IMR-90 (cell line): ENCODE measurements around the gene KRTAP2-1. TPM values are rescaled to one million over a fixed set of nuclear protein-coding genes. Genes with fewer than 3 reads are reported as not detected.

Experiments
- ATAC-seq: fragments of 200-7000 bp; cut with Tn5 transposase; 2 replicates; pipeline ENCODE4 v1.9.1; 2020; ENCODE audit warnings: low read depth, mild to moderate bottlenecking, moderate library complexity
- BruUV-seq: library from RNA; stranded (reverse); fragments of 400-500 nt; replicated peaks from 2 replicates; lab custom pipeline; 2021; lab: Mats Ljungman, UMichigan
- CTCF ChIA-PET: fragments of 300-600 bp; formaldehyde crosslinking; extraction: SDS; loops from one replicate; lab custom pipeline; 2021; ENCODE audit warnings: antibody characterized with exemption; lab: Yijun Ruan, JAX
- POLR2A ChIA-PET: fragments of 300-600 bp; sonication (Branson Sonifier 250); formaldehyde crosslinking; loops from one replicate; lab custom pipeline; 2022; ENCODE audit warnings: antibody characterized with exemption; ENCODE audit not compliant: unreplicated experiment; lab: Charles Lee
- DNase-seq: peaks from one replicate; pipeline ENCODE4 v3.0.0; 2013
- H2AFZ ChIP-seq: replicated peaks from 2 replicates; pipeline ENCODE3; 2013; ENCODE audit warnings: low read length, mild to moderate bottlenecking; ENCODE audit not compliant: poor library complexity
- H2AK5ac ChIP-seq: 2 replicates; pipeline ENCODE4 v1.6.1; 2013; ENCODE audit warnings: low read depth, low read length, inconsistent platforms
- H2AK9ac ChIP-seq: replicated peaks from 2 replicates; pipeline ENCODE3; 2013; ENCODE audit warnings: mild to moderate bottlenecking, low read depth, low read length, moderate library complexity; ENCODE audit not compliant: poor library complexity
- H2BK120ac ChIP-seq: 2 replicates; pipeline ENCODE4 v1.6.1; 2013; ENCODE audit warnings: low read depth, low read length, inconsistent platforms
- H2BK15ac ChIP-seq: 3 replicates; pipeline ENCODE4 v1.6.1; 2013; ENCODE audit warnings: low read depth, low read length, inconsistent platforms
- H2BK20ac ChIP-seq: 2 replicates; pipeline ENCODE4 v1.6.1; 2013; ENCODE audit warnings: low read depth, mild to moderate bottlenecking, inconsistent platforms, low read length, moderate library complexity
- H2BK5ac ChIP-seq: 2 replicates; pipeline ENCODE4 v1.6.1; 2013; ENCODE audit warnings: mild to moderate bottlenecking, low read depth, low read length, inconsistent platforms; ENCODE audit not compliant: poor library complexity, severe bottlenecking
- H3K14ac ChIP-seq: replicated peaks from 2 replicates; pipeline ENCODE4 v1.6.1; 2013; ENCODE audit warnings: low read depth, low read length, inconsistent platforms
- H3K18ac ChIP-seq: 2 replicates; pipeline ENCODE4 v1.6.1; 2013; ENCODE audit warnings: low read depth, low read length, control low read depth
- H3K23ac ChIP-seq: 2 replicates; pipeline ENCODE4 v1.6.1; 2013; ENCODE audit warnings: low read depth, low read length, inconsistent platforms
- H3K27ac ChIP-seq: 2 replicates; pipeline ENCODE4 v1.5.1; 2013; ENCODE audit warnings: mild to moderate bottlenecking, control low read depth, low read length; ENCODE audit not compliant: insufficient read depth
- H3K27me3 ChIP-seq: 2 replicates; pipeline ENCODE4 v1.6.1; 2013; ENCODE audit warnings: low read length; ENCODE audit not compliant: control insufficient read depth, insufficient read depth
- H3K36me3 ChIP-seq: 2 replicates; pipeline ENCODE4 v1.6.1; 2013; ENCODE audit warnings: low read length, mixed read lengths; ENCODE audit not compliant: control insufficient read depth, insufficient read depth
- H3K4ac ChIP-seq: 2 replicates; pipeline ENCODE4 v1.6.1; 2013; ENCODE audit warnings: low read depth, low read length, inconsistent platforms
- H3K4me1 ChIP-seq: 2 replicates; pipeline ENCODE4 v1.6.1; 2013; ENCODE audit warnings: low read length, mixed read lengths; ENCODE audit not compliant: control insufficient read depth, insufficient read depth
- H3K4me2 ChIP-seq: 2 replicates; pipeline ENCODE4 v1.6.1; 2013; ENCODE audit warnings: low read depth, mild to moderate bottlenecking, control low read depth, low read length, moderate library complexity
- H3K4me3 ChIP-seq: 2 replicates; pipeline ENCODE4 v1.5.1; 2013; ENCODE audit warnings: low read depth, mild to moderate bottlenecking, control low read depth, low read length, moderate library complexity; ENCODE audit not compliant: insufficient read depth
- H3K56ac ChIP-seq: 2 replicates; pipeline ENCODE4 v1.6.1; 2013; ENCODE audit warnings: low read length, inconsistent platforms; ENCODE audit not compliant: insufficient read depth; ENCODE audit errors: extremely low read depth
- H3K79me1 ChIP-seq, 2 experiments: 2 replicates each; pipeline ENCODE4 v1.6.1; 2013; ENCODE audit warnings: low read length in 2 of 2, inconsistent platforms in 1 of 2, low read depth in 1 of 2
- H3K9ac ChIP-seq: 2 replicates; pipeline ENCODE4 v1.6.1; 2013; ENCODE audit warnings: low read depth, low read length, control low read depth
- H3K9me1 ChIP-seq: 2 replicates; pipeline ENCODE4 v1.6.1; 2013; ENCODE audit warnings: low read length, inconsistent platforms; ENCODE audit not compliant: insufficient read depth
- H3K9me3 ChIP-seq: 2 replicates; pipeline ENCODE4 v1.6.1; 2013; ENCODE audit warnings: low read length; ENCODE audit not compliant: control insufficient read depth, insufficient read depth
- H4K20me1 ChIP-seq: 2 replicates; pipeline ENCODE4 v1.6.1; 2013; ENCODE audit warnings: low read length, inconsistent platforms; ENCODE audit not compliant: insufficient read depth
- H4K5ac ChIP-seq: 2 replicates; pipeline ENCODE4 v1.6.1; 2013; ENCODE audit warnings: mild to moderate bottlenecking, low read depth, low read length, control low read depth
- H4K8ac ChIP-seq, 2 experiments: 2 replicates each; pipeline ENCODE4 v1.6.1; 2013; ENCODE audit warnings: low read depth in 2 of 2, low read length in 2 of 2, control low read depth in 1 of 2, inconsistent platforms in 1 of 2
- H4K91ac ChIP-seq: 2 replicates; pipeline ENCODE4 v1.6.1; 2013; ENCODE audit warnings: low read depth, low read length, inconsistent platforms; ENCODE audit not compliant: insufficient read depth
- BHLHE40 ChIP-seq: fragments of 150-350 bp; IDR thresholded peaks from 2 replicates; pipeline ENCODE4 v1.6.1; 2016; ENCODE audit warnings: mild to moderate bottlenecking, low read depth, low read length
- CEBPB ChIP-seq: IDR thresholded peaks from 2 replicates; pipeline ENCODE4 v1.6.1; 2012; ENCODE audit warnings: low read depth, low read length, improper control_type of control experiment
- MAFK ChIP-seq: IDR thresholded peaks from 2 replicates; pipeline ENCODE4 v1.6.1; 2012; ENCODE audit warnings: low read depth, low read length, improper control_type of control experiment
- MXI1 ChIP-seq: IDR thresholded peaks from 2 replicates; pipeline ENCODE4 v1.6.1; 2012; ENCODE audit warnings: low read depth, mild to moderate bottlenecking, low read length, moderate library complexity, borderline replicate concordance
- RAD21 ChIP-seq: IDR thresholded peaks from 2 replicates; pipeline ENCODE4 v1.6.1; 2012; ENCODE audit warnings: low read length, improper control_type of control experiment
- RCOR1 ChIP-seq: IDR thresholded peaks from 2 replicates; pipeline ENCODE4 v1.6.1; 2012; ENCODE audit warnings: mild to moderate bottlenecking, low read length, improper control_type of control experiment; ENCODE audit not compliant: insufficient replicate concordance
- SMC3 ChIP-seq: fragments of 150-350 bp; IDR thresholded peaks from 2 replicates; pipeline ENCODE4 v1.6.1; 2016; ENCODE audit warnings: low read depth, mild to moderate bottlenecking, antibody characterized with exemption, low read length, moderate library complexity
- WGBS, 2 experiments: methylation state at CpG; one replicate each; pipeline versions ENCODE4 v1.1.5 to v1.1.7; 2013; ENCODE audit warnings: missing lambda C conversion rate in 2 of 2; ENCODE audit not compliant: insufficient read length in 1 of 2; ENCODE audit errors: extremely low coverage in 2 of 2; 5-methylcytosine and 5-hydroxymethylcytosine counted together
- dilution Hi-C: fragments of 300-500 bp; cut with HindIII; formaldehyde crosslinking; loops from one replicate; pipeline ENCODE4 v1.14.3; 2018; ENCODE audit warnings: low sequenced_read_pairs; ENCODE audit not compliant: unreplicated experiment
- in situ Hi-C: fragments of 300-500 bp; cut with MboI; formaldehyde crosslinking; loops from 3 replicates; pipeline ENCODE4 v1.14.3; 2019; ENCODE audit warnings: low sequenced_read_pairs, inconsistent platforms, mixed read lengths
- intact Hi-C: fragments of 100-400 bp; cut with micrococcal nuclease; formaldehyde crosslinking; loops from 2 replicates; pipeline ENCODE4 v1.10.0; 2022
- polyA plus RNA-seq, 3 experiments: library from polyadenylated mRNA; depleted of rRNA; stranded (reverse); fragments of >200 nt; gene quantifications; 2 replicates each; pipeline ENCODE4 v1.2.3, GENCODE V29; 2012; ENCODE audit warnings: low replicate concordance in 1 of 3
- total RNA-seq: library from RNA; depleted of rRNA; stranded (reverse); fragments of >200 nt; gene quantifications from 2 replicates; pipeline ENCODE4 v1.2.3, GENCODE V29; 2012
- TF ChIP-seq, protein P1 (sequence below): fragments of 150-350 bp; IDR thresholded peaks from 2 replicates; pipeline ENCODE4 v1.6.1; 2016; ENCODE audit warnings: low read depth, mild to moderate bottlenecking, low read length, moderate library complexity, borderline replicate concordance
- TF ChIP-seq, protein P2 (sequence below): fragments of 150-350 bp; IDR thresholded peaks from 2 replicates; pipeline ENCODE4 v1.6.1; 2017; ENCODE audit warnings: mild to moderate bottlenecking, antibody characterized with exemption, low read length, low read depth
- TF ChIP-seq, protein P3 (sequence below): conservative IDR thresholded peaks from 2 replicates; pipeline ENCODE4 v1.5.1; 2012; ENCODE audit warnings: mild to moderate bottlenecking, low read depth, low read length, improper control_type of control experiment

The KRTAP2-1 gene
- total and polyA plus RNA-seq, 2 of the 4 experiments (the other 2 are of a cell fraction): not detected

DNA sequence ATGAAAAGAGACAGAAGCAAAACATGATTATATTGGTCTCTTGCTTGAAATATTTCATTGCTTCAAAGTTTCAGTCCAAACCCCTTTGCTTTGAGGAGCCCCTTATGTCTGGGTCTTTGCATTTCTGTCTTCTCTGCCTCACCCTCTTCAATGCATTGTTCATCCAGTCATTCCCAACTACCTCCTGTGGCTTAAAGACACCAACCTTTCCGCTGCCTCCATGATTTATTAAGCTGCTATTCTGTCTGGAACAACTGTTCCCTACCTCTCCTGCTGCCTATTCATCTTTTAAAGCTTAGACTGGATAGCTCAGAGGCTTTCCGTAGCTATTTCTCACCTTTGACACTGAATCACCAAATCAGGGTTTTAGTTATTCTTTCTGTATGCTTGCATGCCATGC lies 49.8 kb downstream of the KRTAP2-1 start:
- no peak overlapping the region for H2AFZ ChIP-seq
- in situ Hi-C loops: no loop called here
- WGBS, 2 experiments: 35% methylated on average over 2 of the region's 2 CpGs; no CpG with 5 or more reads in 1 of the 2 experiments
- BruUV-seq: no TSS peak
- H3K27me3 ChIP-seq: no peaks in the 10 kb centered on the region
- no peak overlapping the region for H3K9ac ChIP-seq
- H2BK20ac ChIP-seq: no peak overlapping the region
- H3K36me3 ChIP-seq: no peaks in the 10 kb centered on the region
- no peak overlapping the region for H3K18ac ChIP-seq
- ChIA-PET CTCF (no interaction called here), POLR2A (no interaction called here)
- no peak overlapping the region for H3K4ac ChIP-seq
- DNase-seq (no peak), ATAC-seq (no peak)
- H3K23ac ChIP-seq: no peak overlapping the region
- H3K9me1 ChIP-seq: no peaks in the 10 kb centered on the region
- no peak overlapping the region for H3K56ac ChIP-seq
- no peaks in the 10 kb centered on the region for H3K9me3 ChIP-seq
- no peak overlapping the region for H2BK120ac ChIP-seq
- H2AK5ac ChIP-seq: no peak overlapping the region
- dilution Hi-C loops: no loop called here
- no peak overlapping the region for H3K4me3 ChIP-seq
- H3K79me1 ChIP-seq: no peaks in the 10 kb centered on the region
- no peak overlapping the region for H3K14ac ChIP-seq
- no peak overlapping the region for H3K4me2 ChIP-seq
- intact Hi-C loops: no loop called here
- H4K5ac ChIP-seq: no peak overlapping the region
- no peak overlapping the region for H2BK5ac ChIP-seq
- H3K4me1 ChIP-seq: no peaks in the 10 kb centered on the region
- no peak overlapping the region for H2AK9ac ChIP-seq
- H2BK15ac ChIP-seq: no peak overlapping the region
- H4K91ac ChIP-seq: no peak overlapping the region
- H3K27ac ChIP-seq: no peak overlapping the region
- no peaks in the 10 kb centered on the region for H4K20me1 ChIP-seq
- TF ChIP-seq BHLHE40: no peak
- TF ChIP-seq, protein P1, sequence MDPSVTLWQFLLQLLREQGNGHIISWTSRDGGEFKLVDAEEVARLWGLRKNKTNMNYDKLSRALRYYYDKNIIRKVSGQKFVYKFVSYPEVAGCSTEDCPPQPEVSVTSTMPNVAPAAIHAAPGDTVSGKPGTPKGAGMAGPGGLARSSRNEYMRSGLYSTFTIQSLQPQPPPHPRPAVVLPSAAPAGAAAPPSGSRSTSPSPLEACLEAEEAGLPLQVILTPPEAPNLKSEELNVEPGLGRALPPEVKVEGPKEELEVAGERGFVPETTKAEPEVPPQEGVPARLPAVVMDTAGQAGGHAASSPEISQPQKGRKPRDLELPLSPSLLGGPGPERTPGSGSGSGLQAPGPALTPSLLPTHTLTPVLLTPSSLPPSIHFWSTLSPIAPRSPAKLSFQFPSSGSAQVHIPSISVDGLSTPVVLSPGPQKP: no peak
- no peak for TF ChIP-seq SMC3
- no peak for TF ChIP-seq MXI1
- no peak for TF ChIP-seq MAFK
- TF ChIP-seq RAD21: no peak
- TF ChIP-seq, protein P2, sequence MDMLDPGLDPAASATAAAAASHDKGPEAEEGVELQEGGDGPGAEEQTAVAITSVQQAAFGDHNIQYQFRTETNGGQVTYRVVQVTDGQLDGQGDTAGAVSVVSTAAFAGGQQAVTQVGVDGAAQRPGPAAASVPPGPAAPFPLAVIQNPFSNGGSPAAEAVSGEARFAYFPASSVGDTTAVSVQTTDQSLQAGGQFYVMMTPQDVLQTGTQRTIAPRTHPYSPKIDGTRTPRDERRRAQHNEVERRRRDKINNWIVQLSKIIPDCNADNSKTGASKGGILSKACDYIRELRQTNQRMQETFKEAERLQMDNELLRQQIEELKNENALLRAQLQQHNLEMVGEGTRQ: no peak
- no peak for TF ChIP-seq CEBPB
- TF ChIP-seq, protein P3, sequence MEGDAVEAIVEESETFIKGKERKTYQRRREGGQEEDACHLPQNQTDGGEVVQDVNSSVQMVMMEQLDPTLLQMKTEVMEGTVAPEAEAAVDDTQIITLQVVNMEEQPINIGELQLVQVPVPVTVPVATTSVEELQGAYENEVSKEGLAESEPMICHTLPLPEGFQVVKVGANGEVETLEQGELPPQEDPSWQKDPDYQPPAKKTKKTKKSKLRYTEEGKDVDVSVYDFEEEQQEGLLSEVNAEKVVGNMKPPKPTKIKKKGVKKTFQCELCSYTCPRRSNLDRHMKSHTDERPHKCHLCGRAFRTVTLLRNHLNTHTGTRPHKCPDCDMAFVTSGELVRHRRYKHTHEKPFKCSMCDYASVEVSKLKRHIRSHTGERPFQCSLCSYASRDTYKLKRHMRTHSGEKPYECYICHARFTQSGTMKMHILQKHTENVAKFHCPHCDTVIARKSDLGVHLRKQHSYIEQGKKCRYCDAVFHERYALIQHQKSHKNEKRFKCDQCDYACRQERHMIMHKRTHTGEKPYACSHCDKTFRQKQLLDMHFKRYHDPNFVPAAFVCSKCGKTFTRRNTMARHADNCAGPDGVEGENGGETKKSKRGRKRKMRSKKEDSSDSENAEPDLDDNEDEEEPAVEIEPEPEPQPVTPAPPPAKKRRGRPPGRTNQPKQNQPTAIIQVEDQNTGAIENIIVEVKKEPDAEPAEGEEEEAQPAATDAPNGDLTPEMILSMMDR: no peak
- no peak for TF ChIP-seq RCOR1
- no peak overlapping the region for H4K8ac ChIP-seq
